C4-2B (cell line): ENCODE data around the gene NUTM2E.
A peak's percentile ranks its signal among the peaks of the same experiment; 100 is the strongest.
"Not testable (repeated sequence)": the region's sequence is repeated elsewhere in the genome, so short reads cannot be mapped to it uniquely, and the experiment has no call there.

Source experiments
- H3K27ac ChIP-seq: fragments of 450-650 bp; 2 replicates; pipeline ENCODE4 v1.5.1; 2017
- ZFX ChIP-seq: fragments of 450-650 bp; IDR thresholded peaks from 2 replicates; pipeline ENCODE4 v1.6.1; 2017
- TF ChIP-seq, protein P1 (sequence below): fragments of 450-650 bp; conservative IDR thresholded peaks from 2 replicates; pipeline ENCODE4 v1.5.1; 2017; ENCODE audit warnings: mild to moderate bottlenecking

The NUTM2E gene

GRCh38 chr10:79826496-79827215 lies at the start of gene NUTM2E:
TSS of gene NUTM2E (plus strand) at chr10:79826739. CDS start at chr10:79841741, 15,002 bp downstream.
- H3K27ac ChIP-seq, result peak within 1 kb of the TSS; percentile 67
- TF ChIP-seq ZFX, result peak; percentile 24; the same call in 1 of the 2 replicates

DNA sequence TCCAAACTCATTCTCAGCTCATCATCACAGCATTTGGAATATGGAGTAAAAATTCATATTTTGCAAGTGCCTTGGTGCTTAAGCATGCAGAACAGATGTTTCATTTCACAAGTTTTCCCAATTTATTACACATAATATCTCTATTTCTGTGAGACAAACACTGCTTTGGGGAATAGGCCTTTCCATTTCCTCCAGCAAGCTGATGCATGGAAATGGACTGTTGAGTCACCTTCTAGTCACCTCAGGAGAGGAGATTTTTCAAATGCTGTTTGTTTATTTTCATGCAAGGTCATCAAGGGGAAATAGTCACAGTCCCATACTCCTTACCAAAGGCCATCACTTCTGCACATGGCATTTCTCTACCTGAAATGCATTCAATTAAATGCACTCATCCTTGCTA lies 48.5 kb upstream of the NUTM2E start:
- H3K27ac ChIP-seq, result not testable (repeated sequence)

DNA sequence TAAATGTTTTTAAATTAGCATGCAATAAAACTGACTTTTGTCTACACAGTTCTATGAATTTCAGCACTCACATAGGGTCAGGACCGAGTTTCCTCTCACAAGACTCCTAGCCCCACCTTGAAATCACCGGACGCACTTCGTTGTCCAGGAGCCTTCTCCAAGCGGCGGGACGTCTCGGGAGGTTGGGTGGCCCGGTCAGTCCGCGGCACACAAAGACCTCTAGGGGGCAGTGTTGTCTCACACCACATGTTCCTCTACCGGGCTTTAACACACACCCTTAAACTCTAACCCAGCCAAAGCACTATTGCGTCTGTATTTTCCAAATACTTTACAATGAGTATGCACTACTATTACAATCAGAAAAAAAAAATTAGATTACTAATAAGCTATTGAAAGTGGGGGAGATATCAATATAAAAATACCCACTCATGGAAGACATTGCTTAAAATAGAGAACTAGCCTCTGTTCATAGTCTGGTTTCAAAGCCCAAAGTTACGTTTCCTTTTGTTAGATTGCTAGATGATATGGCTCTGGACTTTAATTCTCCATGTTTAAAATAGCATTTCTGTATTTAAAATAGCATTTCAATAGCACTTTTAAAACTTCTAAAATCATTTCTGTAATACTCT lies 47.1 kb upstream of the NUTM2E start:
- TF ChIP-seq, protein P1, sequence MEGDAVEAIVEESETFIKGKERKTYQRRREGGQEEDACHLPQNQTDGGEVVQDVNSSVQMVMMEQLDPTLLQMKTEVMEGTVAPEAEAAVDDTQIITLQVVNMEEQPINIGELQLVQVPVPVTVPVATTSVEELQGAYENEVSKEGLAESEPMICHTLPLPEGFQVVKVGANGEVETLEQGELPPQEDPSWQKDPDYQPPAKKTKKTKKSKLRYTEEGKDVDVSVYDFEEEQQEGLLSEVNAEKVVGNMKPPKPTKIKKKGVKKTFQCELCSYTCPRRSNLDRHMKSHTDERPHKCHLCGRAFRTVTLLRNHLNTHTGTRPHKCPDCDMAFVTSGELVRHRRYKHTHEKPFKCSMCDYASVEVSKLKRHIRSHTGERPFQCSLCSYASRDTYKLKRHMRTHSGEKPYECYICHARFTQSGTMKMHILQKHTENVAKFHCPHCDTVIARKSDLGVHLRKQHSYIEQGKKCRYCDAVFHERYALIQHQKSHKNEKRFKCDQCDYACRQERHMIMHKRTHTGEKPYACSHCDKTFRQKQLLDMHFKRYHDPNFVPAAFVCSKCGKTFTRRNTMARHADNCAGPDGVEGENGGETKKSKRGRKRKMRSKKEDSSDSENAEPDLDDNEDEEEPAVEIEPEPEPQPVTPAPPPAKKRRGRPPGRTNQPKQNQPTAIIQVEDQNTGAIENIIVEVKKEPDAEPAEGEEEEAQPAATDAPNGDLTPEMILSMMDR, result peak; percentile 76
- H3K27ac ChIP-seq, result not testable (repeated sequence)

DNA sequence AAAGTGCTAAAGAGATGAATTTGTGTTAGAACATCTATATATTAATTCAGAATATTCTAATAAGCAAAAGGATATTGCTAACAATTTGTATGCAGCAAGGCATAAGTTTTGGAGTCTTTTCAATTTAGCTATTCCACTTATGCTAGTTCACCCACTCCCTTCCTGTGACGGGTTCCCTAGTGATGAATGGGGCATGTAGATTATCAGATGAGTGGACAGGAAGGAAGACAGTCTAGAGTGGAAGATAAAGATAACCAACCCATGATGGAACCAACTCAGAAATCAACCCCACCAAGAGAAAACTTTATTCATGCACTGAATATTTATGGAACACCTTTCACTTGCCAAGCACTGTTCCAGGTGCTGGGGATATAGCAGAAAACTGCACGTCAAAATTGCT lies 46.5 kb upstream of the NUTM2E start:
- H3K27ac ChIP-seq, result not testable (repeated sequence)

- H3K27ac ChIP-seq, result not testable (repeated sequence)
Measured at GRCh38 chr10:79781584-79781983, 45.0 kb upstream of the NUTM2E start.

DNA sequence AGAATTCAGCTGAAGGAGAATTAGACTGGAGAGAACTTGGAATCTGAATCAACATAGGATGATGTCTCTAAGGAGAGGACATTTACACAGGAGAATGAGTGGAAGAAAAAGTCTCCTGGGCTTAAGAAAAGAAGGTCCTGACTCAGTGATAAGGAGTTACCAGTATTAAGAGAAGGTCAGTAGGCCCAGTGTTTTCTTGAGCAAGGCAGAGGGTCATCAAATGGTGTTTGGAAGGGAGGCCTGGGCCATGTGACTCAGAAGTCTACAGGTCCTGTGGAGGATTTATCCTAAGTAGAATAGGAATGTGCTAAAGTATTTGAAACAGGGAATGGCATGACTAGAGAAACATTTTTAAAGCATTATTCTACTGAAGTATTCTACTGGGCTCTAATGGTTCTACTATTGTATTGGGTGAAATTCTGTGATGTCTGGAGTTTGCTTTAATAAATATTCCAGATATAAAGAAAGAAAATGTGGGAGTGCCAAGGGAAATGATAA lies 39.0 kb upstream of the NUTM2E start:
- not testable (repeated sequence) for H3K27ac ChIP-seq

DNA sequence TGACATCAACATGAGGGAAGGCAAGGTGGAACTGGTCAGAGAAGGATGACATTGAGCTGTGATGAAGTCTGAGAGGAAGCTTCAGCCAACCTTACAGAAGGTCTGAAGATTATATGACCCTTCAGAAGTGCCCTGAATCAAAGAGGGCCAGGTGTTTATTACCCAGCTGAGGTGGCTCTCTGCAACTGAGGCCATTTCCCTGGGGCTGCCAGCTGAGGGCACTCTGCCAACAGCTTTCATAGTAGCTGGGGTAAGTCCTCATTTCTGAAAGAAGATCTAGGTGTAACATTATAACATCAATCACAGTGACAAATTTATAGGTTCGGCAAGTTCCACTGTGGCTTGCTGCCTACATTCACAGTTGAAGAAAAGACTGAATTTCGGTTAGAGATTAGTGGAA lies 37.2 kb upstream of the NUTM2E start:
- not testable (repeated sequence) for H3K27ac ChIP-seq

- H3K27ac ChIP-seq, result not testable (repeated sequence)
Measured at GRCh38 chr10:79791906-79792517, 34.5 kb upstream of the NUTM2E start.

DNA sequence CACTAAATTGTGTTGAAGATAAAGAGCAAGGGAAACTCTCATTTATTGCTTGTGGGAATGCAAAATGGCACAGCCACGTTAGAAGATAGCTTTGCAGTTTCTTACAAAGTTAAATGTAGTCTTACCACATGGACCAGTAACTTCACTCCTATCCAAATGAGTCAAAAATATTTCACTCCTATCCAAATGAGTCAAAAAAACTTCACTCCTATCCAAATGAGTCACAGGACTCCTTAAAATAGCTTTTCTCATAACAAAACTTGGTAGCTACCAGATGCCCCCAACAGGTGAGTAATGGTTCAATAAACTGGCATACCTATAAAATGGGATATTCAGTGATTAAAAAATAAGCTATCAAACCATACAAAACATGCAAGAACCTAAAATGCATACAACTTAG lies 27.2 kb upstream of the NUTM2E start:
- H3K27ac ChIP-seq, result not testable (repeated sequence)

- H3K27ac ChIP-seq, result not testable (repeated sequence)
Measured at GRCh38 chr10:79805857-79806256, 20.7 kb upstream of the NUTM2E start.

- H3K27ac ChIP-seq, result not testable (repeated sequence)
Measured at GRCh38 chr10:79811895-79812294, 14.6 kb upstream of the NUTM2E start.

DNA sequence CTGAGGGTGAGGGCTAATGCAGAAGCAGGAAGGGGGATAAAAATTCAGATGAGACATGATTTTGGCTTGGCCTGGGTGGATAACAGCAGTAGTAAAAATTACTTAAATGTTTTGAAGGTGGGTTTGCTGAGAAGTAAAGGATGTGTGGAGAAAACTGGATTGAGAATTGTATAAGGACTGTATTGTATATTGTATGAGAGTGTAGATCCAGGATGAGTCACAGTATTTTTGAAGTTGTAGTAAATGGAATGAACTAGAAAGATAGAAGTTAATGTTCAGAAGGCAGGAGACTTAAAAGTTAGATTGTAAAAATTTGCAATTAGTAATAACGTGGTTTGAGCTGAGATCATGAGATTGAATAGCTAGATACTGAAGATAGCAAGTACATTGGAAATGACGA lies 10.2 kb upstream of the NUTM2E start:
- H3K27ac ChIP-seq, result not testable (repeated sequence)

DNA sequence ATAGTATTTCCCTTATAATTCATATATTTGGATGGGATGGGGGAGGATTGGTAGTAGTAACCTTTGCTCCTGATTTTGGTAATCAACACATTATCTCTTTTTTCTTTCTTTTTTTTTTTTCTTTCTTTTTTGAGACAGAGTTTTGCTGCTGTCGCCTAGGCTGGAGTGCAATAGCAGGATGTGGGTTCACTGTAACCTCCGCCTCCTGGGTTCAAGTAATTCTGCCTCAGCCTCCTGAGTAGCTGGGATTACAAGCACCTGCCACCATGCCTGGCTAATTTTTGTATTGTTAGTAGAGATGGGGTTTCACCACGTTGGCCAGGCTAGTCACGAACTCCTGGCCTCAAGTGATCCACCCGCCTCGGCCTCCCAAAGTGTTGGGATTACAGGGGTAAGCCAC lies 3.2 kb upstream of the NUTM2E start:
- H3K27ac ChIP-seq, result not testable (repeated sequence)

DNA sequence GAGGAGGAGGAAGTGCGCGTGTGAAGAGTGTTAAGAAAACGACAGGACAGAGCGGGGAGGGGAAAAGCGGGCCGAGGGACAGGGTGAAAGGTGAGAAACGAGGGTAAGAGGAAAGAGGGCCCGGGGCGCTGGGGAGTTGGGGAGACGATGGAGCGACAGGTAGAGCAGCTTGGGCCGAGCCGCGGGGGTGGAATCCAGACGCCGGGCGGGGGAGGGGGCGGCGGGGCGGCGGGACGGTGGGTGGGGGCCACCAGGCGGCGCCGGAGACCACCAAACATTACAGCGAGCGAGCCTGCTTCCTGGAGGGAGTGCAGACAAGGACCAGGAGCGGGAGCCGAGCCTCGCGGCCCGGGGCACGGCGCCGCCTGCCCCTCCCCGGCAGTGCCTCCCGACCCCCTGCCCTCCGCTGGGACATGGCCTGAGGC lies 940 bp upstream of the NUTM2E start:
- peak overlapping the region; percentile 67; the same call in 1 of the 2 replicates for H3K27ac ChIP-seq

DNA sequence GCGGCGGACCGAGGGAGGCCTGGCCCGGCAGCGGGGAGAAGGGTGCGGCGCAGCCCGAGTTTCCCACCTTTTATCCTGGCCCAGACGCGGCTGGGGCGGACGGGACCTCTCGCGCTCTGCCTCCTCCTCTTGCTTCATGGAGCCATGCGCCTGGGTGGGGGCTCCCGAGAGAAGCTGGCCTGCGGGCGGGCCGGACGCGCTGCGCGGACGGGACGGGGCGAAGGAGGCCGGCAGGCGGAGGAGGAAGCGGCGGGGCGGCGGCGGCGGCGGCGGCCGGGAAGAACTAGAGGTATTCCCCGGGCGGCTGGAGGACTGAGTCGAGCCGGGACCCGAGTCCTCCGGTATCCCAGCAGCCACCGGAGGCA lies 426 bp upstream of the NUTM2E start:
- H3K27ac ChIP-seq, result peak overlapping the region; percentile 67; the same call in 1 of the 2 replicates

DNA sequence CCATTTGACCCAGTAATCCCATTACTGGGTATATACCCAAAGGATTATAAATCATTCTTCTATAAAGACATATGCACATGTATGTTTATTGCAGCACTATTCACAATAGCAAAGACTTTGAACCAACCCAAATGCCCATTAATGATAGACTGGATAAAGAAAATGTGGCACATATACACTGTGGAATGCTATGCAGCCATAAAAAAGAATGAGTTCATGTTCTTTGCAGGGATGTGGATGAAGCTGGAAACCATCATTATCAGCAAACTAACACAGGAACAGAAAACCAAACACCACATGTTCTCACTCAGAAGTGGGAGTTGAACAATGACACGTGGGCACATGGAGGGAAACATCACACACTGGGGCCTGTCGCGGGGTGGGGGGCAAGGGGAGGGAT lies 7.3 kb downstream of the NUTM2E start:
- not testable (repeated sequence) for H3K27ac ChIP-seq

- H3K27ac ChIP-seq, result not testable (repeated sequence)
Measured at GRCh38 chr10:79835891-79836290, 9.4 kb downstream of the NUTM2E start.

DNA sequence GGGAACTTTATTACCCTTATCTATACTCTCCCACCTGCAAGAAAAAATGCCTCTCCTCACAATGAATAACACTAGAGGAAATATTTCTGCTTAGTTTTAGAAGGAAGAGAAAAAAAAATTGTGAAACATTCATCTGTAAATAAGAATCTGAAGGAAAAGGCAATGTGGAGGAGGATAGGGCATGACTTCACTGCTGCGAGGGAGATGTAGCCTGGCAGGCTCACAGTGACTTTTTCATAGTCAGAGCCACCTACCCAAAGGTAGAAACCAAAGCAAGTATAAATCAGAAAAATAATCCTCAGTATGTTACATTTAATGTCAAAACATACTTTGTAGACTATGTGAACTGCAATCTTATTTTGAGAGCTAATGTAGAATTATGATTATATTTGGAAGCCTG lies 10.4 kb downstream of the NUTM2E start:
- not testable (repeated sequence) for H3K27ac ChIP-seq

DNA sequence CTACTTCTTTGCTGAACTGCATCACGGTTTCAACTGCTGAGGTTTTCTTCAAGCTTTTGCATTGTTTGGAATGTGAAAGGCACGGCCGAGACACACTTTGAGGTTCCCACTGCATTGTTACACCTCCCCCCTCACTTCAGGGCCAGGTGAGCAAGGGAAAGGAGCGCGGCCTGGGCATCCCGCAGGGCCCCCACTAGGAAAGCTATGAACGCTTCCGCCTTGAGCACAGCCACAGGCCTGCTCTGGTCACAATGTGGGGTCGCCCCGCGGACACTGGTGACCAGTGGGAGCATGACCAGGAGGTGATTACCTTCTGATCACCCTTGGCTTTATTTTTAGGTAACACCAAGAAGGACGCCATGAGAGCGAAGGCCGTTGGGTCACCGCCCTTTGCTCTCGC lies 11.9 kb downstream of the NUTM2E start:
- H3K27ac ChIP-seq, result not testable (repeated sequence)

GRCh38 chr10:79853191-79853854 lies 26.8 kb downstream of the NUTM2E start:
- not testable (repeated sequence) for H3K27ac ChIP-seq

GRCh38 chr10:79862269-79862668 lies 35.7 kb downstream of the NUTM2E start:
- H3K27ac ChIP-seq, result not testable (repeated sequence)
